ENCODE measurements around the gene TLR7. TPM values are rescaled to one million over a fixed set of nuclear protein-coding genes. Genes with fewer than 3 reads are reported as not detected.

TLR7 gene
- total RNA-seq, 4 donors from 2014 or later: 0.30 to 1.2 (median 0.64) TPM

- 51 to 57% methylated on average over 12 of the region's 12 CpGs for WGBS, 2 donors
- peak in 1 of 2 donors; percentile 29 for DNase-seq (ENCODE audit: low spot score in 2 of 2)
- Histone ChIP-seq H3K4me3 (no peak overlapping the region), H3K36me3 (no peaks in the 10 kb centered on the region), H3K27ac (no peak overlapping the region), H3K4me1 (peaks cover 0 to 3% (median 0%) of the 10 kb centered on the region in 4 donors), H3K27me3 (no peaks in the 10 kb centered on the region), H3K9me3 (no peaks in the 10 kb centered on the region)
- TF ChIP-seq CTCF (IDR thresholded peaks at IDR 0.05): peak; percentile 34 to 51 (median 42)
- no peak for TF ChIP-seq POLR2A (IDR thresholded peaks at IDR 0.05)
- no peak for TF ChIP-seq EP300 (IDR thresholded peaks at IDR 0.05)
Observed at GRCh38 chrX:12894074-12895030, 27.5 kb downstream of the TLR7 start.

- no peaks in the 10 kb centered on the region for H3K9me3 ChIP-seq
- H3K27me3 ChIP-seq: no peaks in the 10 kb centered on the region
- H3K4me3 ChIP-seq: no peak overlapping the region
- peaks cover 0 to 3% (median 0%) of the 10 kb centered on the region in 4 donors for H3K4me1 ChIP-seq
- DNase-seq (ENCODE audit: low spot score in 2 of 2): no peak
- TF ChIP-seq POLR2A (IDR thresholded peaks at IDR 0.05) (no peak), EP300 (IDR thresholded peaks at IDR 0.05) (no peak), CTCF (IDR thresholded peaks at IDR 0.05) (no peak)
- no peaks in the 10 kb centered on the region for H3K36me3 ChIP-seq
- no peak overlapping the region for H3K27ac ChIP-seq
- 50 to 58% methylated on average over 2 of the region's 2 CpGs for WGBS, 2 donors
Observed at GRCh38 chrX:12895866-12896265, 29.0 kb downstream of the TLR7 start.

GRCh38 chrX:12896935-12897334, 30.1 kb downstream of the TLR7 start:
- TF ChIP-seq CTCF (IDR thresholded peaks at IDR 0.05): no peak
- peak in 1 of 2 donors; percentile 42 for TF ChIP-seq EP300 (IDR thresholded peaks at IDR 0.05)
- no peak for TF ChIP-seq POLR2A (IDR thresholded peaks at IDR 0.05)
- Histone ChIP-seq H3K4me1 (no peaks in the 10 kb centered on the region), H3K27me3 (no peaks in the 10 kb centered on the region), H3K27ac (no peak overlapping the region), H3K36me3 (no peaks in the 10 kb centered on the region), H3K4me3 (no peak overlapping the region), H3K9me3 (no peaks in the 10 kb centered on the region)
- no peak for DNase-seq (ENCODE audit: low spot score in 2 of 2)
- 78 to 92% methylated on average over 4 of the region's 4 CpGs for WGBS, 2 donors

- TF ChIP-seq POLR2A (IDR thresholded peaks at IDR 0.05) (no peak), CTCF (IDR thresholded peaks at IDR 0.05) (no peak), EP300 (IDR thresholded peaks at IDR 0.05) (no peak)
- Histone ChIP-seq H3K9me3 (no peaks in the 10 kb centered on the region), H3K27ac (no peak overlapping the region), H3K4me1 (no peaks in the 10 kb centered on the region), H3K27me3 (no peaks in the 10 kb centered on the region), H3K36me3 (no peaks in the 10 kb centered on the region), H3K4me3 (no peak overlapping the region)
- 85 to 94% methylated on average over 5 of the region's 5 CpGs for WGBS, 2 donors
- DNase-seq (ENCODE audit: low spot score in 2 of 2): no peak
Observed at GRCh38 chrX:12898073-12898472, 31.2 kb downstream of the TLR7 start.

GRCh38 chrX:12899506-12899905, 32.6 kb downstream of the TLR7 start:
- WGBS, 2 donors: 49 to 50% methylated on average over 7 of the region's 7 CpGs
- no peaks in the 10 kb centered on the region for H3K9me3 ChIP-seq
- H3K36me3 ChIP-seq: no peaks in the 10 kb centered on the region
- no peak overlapping the region for H3K4me3 ChIP-seq
- DNase-seq (ENCODE audit: low spot score in 2 of 2): no peak
- no peaks in the 10 kb centered on the region for H3K4me1 ChIP-seq
- H3K27me3 ChIP-seq: no peaks in the 10 kb centered on the region
- H3K27ac ChIP-seq: no peak overlapping the region
- TF ChIP-seq CTCF (IDR thresholded peaks at IDR 0.05) (no peak), POLR2A (IDR thresholded peaks at IDR 0.05) (no peak), EP300 (IDR thresholded peaks at IDR 0.05) (no peak)

Measured in tibial nerve (tissue), 4 donors.